Breast epithelium (tissue), 3 donors: ENCODE measurements around the gene IRF2BP2.

ENCODE experiments used
- CTCF ChIP-seq, 3 donors: fragments of 450-650 bp; IDR thresholded peaks; one replicate each; pipeline ENCODE4 v1.5.1; 2016 to 2017; ENCODE audit warnings: antibody characterized with exemption in 3 of 3, mild to moderate bottlenecking in 3 of 3, moderate library complexity in 3 of 3
- POLR2A ChIP-seq: fragments of 450-650 bp; IDR thresholded peaks from one replicate; pipeline ENCODE4 v1.6.1; 2016; ENCODE audit warnings: antibody characterized with exemption, mild to moderate bottlenecking, moderate library complexity

GRCh38 chr1:234632225-234632624 is 22.2 kb upstream of the IRF2BP2 start:
- TF ChIP-seq POLR2A (no peak), CTCF (IDR thresholded peaks at IDR 0.05) (no peak)
